BLaER1 treated with 17β-estradiol and CSF1 and Interleukin-3, amounts not matched to agents 10 nM and 100 nM (cell line): ENCODE results near the gene TUBGCP4.

ENCODE experiments used
- H3K27ac ChIP-seq, 11 experiments: shearing (Covaris generic); formaldehyde crosslinking; 2 replicates each; pipeline ENCODE4 v1.8.1; 2022
- H3K27me3 ChIP-seq, 11 experiments: shearing (Covaris generic); formaldehyde crosslinking; 2 replicates each; pipeline ENCODE4 v1.8.1; 2022
- H3K36me3 ChIP-seq, 11 experiments: shearing (Covaris generic); formaldehyde crosslinking; 2 replicates each; pipeline ENCODE4 v1.8.1; 2022
- H3K4me1 ChIP-seq, 10 experiments: shearing (Covaris generic); formaldehyde crosslinking; 2 replicates each; pipeline ENCODE4 v1.8.1; 2022
- H3K4me2 ChIP-seq, 11 experiments: shearing (Covaris generic); formaldehyde crosslinking; 2 replicates each; pipeline ENCODE4 v1.8.1; 2022
- H3K4me3 ChIP-seq, 10 experiments: shearing (Covaris generic); formaldehyde crosslinking; 2 replicates each; pipeline ENCODE4 v1.8.1; 2022
- H3K9ac ChIP-seq, 11 experiments: shearing (Covaris generic); formaldehyde crosslinking; 2 replicates each; pipeline ENCODE4 v1.8.1; 2022
- H3K9me3 ChIP-seq, 11 experiments: shearing (Covaris generic); formaldehyde crosslinking; replicated peaks in 1 of 11; 2 replicates each; pipeline ENCODE4 v1.8.1; 2022
- H4K20me1 ChIP-seq, 11 experiments: shearing (Covaris generic); formaldehyde crosslinking; 2 replicates each; pipeline ENCODE4 v1.8.1; 2022
- Cebpa-rat ChIP-seq, 11 experiments: shearing (Covaris generic); IDR thresholded peaks; 2 replicates each; pipeline ENCODE4 v1.8.1; 2022

The TUBGCP4 gene

GRCh38 chr15:43412096-43412495 lies 41.2 kb downstream of the TUBGCP4 start:
- Histone ChIP-seq H3K4me3 (no peak overlapping the region), H3K27me3 (no peaks in the 10 kb centered on the region), H4K20me1 (no peaks in the 10 kb centered on the region; a peak in 1 of 22 replicates), H3K9me3 (no peaks in the 10 kb centered on the region), H3K4me2 (no peak overlapping the region), H3K9ac (no peak overlapping the region), H3K27ac (no peak overlapping the region), H3K4me1 (no peaks in the 10 kb centered on the region), H3K36me3 (peaks cover 83 to 100% (median 99%) of the 10 kb centered on the region in 11 experiments)
- no peak for TF ChIP-seq Cebpa-rat (IDR thresholded peaks at IDR 0.05)

DNA sequence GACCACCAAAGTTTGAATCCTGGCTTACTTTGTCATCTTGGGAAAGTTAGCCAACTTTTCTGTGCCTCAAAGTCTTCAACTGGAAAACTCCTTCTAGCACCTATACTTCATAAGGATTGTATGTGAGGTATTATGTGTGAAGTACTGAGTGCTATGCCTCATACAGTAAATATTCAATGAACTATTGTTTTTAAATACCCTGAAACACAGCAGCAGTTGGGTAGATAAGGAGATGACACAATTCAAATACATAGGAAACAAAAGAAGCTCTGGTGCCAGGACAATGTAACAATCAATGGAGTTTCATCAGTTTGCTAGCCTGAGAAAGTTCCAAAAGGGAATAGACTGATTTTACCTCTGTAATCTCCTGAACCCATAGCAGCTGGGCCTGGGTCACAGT lies 43.3 kb downstream of the TUBGCP4 start:
- Histone ChIP-seq H3K27me3 (no peaks in the 10 kb centered on the region), H3K27ac (no peak overlapping the region), H3K4me2 (no peak overlapping the region), H3K9ac (no peak overlapping the region), H3K4me3 (no peak overlapping the region), H3K4me1 (no peaks in the 10 kb centered on the region), H3K9me3 (no peaks in the 10 kb centered on the region), H4K20me1 (no peaks in the 10 kb centered on the region), H3K36me3 (peaks cover 76 to 100% (median 99%) of the 10 kb centered on the region in 11 experiments)
- TF ChIP-seq Cebpa-rat (IDR thresholded peaks at IDR 0.05) = no peak

- TF ChIP-seq Cebpa-rat (IDR thresholded peaks at IDR 0.05) = no peak
- peak overlapping the region in 4 of 11 experiments; percentile 33 to 52 (median 42); a peak in 6 of 22 replicates for H3K4me2 ChIP-seq
- H3K27ac ChIP-seq = no peak overlapping the region
- H4K20me1 ChIP-seq = no peaks in the 10 kb centered on the region
- no peak overlapping the region; a peak in 2 of 22 replicates for H3K9ac ChIP-seq
- H3K36me3 ChIP-seq = peaks cover 85 to 100% (median 99%) of the 10 kb centered on the region in 11 experiments
- no peak overlapping the region for H3K4me3 ChIP-seq
- no peaks in the 10 kb centered on the region for H3K27me3 ChIP-seq
- no peaks in the 10 kb centered on the region for H3K9me3 ChIP-seq
- peaks cover 0 to 18% (median 12%) of the 10 kb centered on the region in 10 experiments; a peak in 12 of 20 replicates for H3K4me1 ChIP-seq
Observed at GRCh38 chr15:43420435-43420834, 49.5 kb downstream of the TUBGCP4 start.

DNA sequence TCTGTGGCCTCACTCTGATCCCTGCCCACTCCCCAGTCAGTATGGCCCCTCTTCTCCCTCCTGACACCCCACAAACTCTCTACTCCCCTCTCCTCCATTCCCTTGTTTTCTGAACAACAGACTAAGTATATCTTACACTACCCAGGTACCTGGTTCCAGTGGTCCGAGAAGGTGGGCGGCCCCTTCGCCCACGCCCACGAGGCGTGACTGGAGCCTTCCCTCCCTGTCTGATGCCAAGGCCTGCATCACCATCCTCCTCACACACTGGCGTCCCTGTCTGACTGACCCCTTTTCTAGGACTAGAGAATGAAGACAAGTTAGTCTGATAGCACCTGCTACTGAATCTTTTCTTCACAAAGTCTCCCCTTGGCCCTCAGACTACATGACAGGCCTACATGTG lies 50.0 kb downstream of the TUBGCP4 start:
- no peak overlapping the region; a peak in 1 of 22 replicates for H3K9ac ChIP-seq
- peaks cover 0 to 18% (median 12%) of the 10 kb centered on the region in 10 experiments; a peak in 12 of 20 replicates for H3K4me1 ChIP-seq
- peak overlapping the region in 5 of 11 experiments; percentile 7 to 52 (median 36); a peak in 6 of 22 replicates for H3K4me2 ChIP-seq
- H3K9me3 ChIP-seq = no peaks in the 10 kb centered on the region
- H4K20me1 ChIP-seq = no peaks in the 10 kb centered on the region
- no peak for TF ChIP-seq Cebpa-rat (IDR thresholded peaks at IDR 0.05)
- H3K27me3 ChIP-seq = no peaks in the 10 kb centered on the region
- H3K4me3 ChIP-seq = no peak overlapping the region
- H3K36me3 ChIP-seq = peaks cover 85 to 100% (median 99%) of the 10 kb centered on the region in 11 experiments
- no peak overlapping the region for H3K27ac ChIP-seq

DNA sequence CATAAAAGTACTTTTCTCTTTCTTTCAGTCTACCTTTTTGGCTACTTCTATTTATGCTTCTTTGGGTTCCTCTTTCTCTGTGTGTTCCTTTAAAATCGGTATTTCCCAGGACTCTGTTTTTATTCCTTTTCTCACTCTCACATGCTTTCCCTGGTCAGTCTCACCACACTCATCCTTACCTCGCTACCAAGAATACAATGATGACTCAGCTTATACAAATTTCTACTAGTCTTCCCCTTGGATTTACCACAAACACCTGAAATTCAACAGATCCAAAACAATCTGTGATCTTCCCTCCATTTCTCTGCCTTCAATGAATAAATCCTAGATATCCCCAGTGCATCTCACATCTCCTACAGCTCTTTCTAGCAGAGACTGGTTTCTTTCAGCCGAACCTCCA lies 52.9 kb downstream of the TUBGCP4 start:
- Histone ChIP-seq H3K27me3 (no peaks in the 10 kb centered on the region), H3K9me3 (no peaks in the 10 kb centered on the region), H3K4me2 (no peak overlapping the region), H3K27ac (no peak overlapping the region), H3K36me3 (peaks cover 90 to 98% (median 95%) of the 10 kb centered on the region in 11 experiments), H3K4me1 (peaks cover 0 to 18% (median 12%) of the 10 kb centered on the region in 10 experiments; a peak in 12 of 20 replicates), H3K4me3 (no peak overlapping the region), H4K20me1 (no peaks in the 10 kb centered on the region), H3K9ac (no peak overlapping the region)
- TF ChIP-seq Cebpa-rat (IDR thresholded peaks at IDR 0.05) = no peak

DNA sequence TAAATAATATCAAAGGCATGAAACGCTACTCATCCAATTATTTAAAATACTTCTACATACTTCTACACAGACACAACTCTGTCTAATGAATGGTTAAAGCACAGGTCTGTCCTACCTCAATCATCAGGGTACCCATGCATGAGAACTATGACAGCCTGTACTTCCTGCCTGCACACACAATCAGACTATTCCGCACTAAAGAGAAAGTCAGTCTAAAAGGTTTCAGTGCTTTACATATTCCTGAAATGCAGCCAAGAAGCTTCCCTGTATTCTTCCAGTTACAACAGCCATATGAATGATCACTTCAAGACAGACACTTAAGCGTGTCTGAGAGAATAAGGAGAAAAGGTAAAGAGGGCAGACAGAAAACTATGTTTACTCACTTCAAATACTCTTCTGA lies 58.8 kb downstream of the TUBGCP4 start:
- H4K20me1 ChIP-seq = no peaks in the 10 kb centered on the region
- no peak overlapping the region for H3K4me2 ChIP-seq
- no peak overlapping the region for H3K4me3 ChIP-seq
- no peaks in the 10 kb centered on the region for H3K9me3 ChIP-seq
- peaks cover 0 to 5% (median 1%) of the 10 kb centered on the region in 10 experiments; a peak in 4 of 20 replicates for H3K4me1 ChIP-seq
- H3K9ac ChIP-seq = no peak overlapping the region
- no peak overlapping the region for H3K27ac ChIP-seq
- no peak for TF ChIP-seq Cebpa-rat (IDR thresholded peaks at IDR 0.05)
- peaks cover 72 to 98% (median 85%) of the 10 kb centered on the region in 11 experiments for H3K36me3 ChIP-seq
- no peaks in the 10 kb centered on the region for H3K27me3 ChIP-seq

DNA sequence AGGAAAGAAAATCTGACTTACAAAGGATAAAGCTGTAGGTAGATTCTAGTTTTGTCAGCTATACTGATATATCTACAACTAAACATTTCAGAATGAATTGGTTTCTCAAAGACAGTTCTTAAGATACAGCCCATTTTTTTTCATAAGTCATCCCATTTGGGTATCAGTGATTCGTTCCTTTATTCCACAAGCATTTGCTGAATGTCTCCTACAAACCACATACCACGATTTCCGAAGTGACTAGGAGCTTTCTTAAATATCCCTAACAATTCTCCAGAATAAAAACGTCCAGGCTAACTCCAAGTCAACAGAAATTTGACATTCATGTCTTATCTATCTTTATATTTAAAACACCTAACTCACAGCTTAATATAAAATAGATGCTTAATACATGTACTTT lies 62.3 kb downstream of the TUBGCP4 start:
- TF ChIP-seq Cebpa-rat (IDR thresholded peaks at IDR 0.05) = no peak
- Histone ChIP-seq H3K36me3 (peaks cover 64 to 98% (median 81%) of the 10 kb centered on the region in 11 experiments), H3K4me3 (no peak overlapping the region), H3K27me3 (no peaks in the 10 kb centered on the region), H3K4me2 (no peak overlapping the region), H3K4me1 (peaks cover 0 to 7% (median 3%) of the 10 kb centered on the region in 10 experiments; a peak in 4 of 20 replicates), H4K20me1 (no peaks in the 10 kb centered on the region), H3K9ac (no peak overlapping the region), H3K9me3 (no peaks in the 10 kb centered on the region), H3K27ac (no peak overlapping the region)

GRCh38 chr15:43433661-43434303 lies 62.9 kb downstream of the TUBGCP4 start:
- Histone ChIP-seq H3K9ac (no peak overlapping the region), H3K27ac (no peak overlapping the region)

DNA sequence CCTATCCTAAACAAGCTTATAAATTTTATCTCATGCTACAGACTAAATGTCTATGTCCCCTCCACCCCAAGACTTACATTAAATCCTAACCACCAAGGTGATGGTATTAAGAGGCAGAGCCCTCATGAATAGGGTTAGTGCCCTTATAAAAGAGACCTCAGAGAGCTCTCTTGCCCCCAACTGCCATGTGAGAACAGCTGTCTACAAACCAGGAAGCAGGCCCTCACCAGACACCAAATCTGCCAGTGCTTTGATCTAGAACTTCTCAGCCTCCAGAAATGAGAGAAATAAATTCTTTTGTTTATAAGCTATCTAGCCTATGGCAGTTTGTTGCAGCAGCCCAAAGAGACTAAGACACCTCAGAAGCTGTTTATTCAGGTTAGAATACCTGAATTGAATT lies 63.5 kb downstream of the TUBGCP4 start:
- Histone ChIP-seq H3K36me3 (peaks cover 69 to 100% (median 87%) of the 10 kb centered on the region in 11 experiments), H3K4me3 (no peak overlapping the region)
- TF ChIP-seq Cebpa-rat (IDR thresholded peaks at IDR 0.05) = no peak

More at GRCh38 chr15:43433661-43434303, 62.9 kb downstream of the TUBGCP4 start:
- H3K4me3 ChIP-seq = no peak overlapping the region
- peaks cover 0 to 7% (median 3%) of the 10 kb centered on the region in 10 experiments; a peak in 4 of 20 replicates for H3K4me1 ChIP-seq
- no peak overlapping the region for H3K4me2 ChIP-seq
- no peaks in the 10 kb centered on the region for H4K20me1 ChIP-seq
- TF ChIP-seq Cebpa-rat (IDR thresholded peaks at IDR 0.05) = no peak
- peaks cover 66 to 100% (median 85%) of the 10 kb centered on the region in 11 experiments for H3K36me3 ChIP-seq
- H3K27me3 ChIP-seq = no peaks in the 10 kb centered on the region
- H3K9me3 ChIP-seq = no peaks in the 10 kb centered on the region

More for the DNA sequence above, 63.5 kb downstream of the TUBGCP4 start:
- Histone ChIP-seq H3K27ac (0 out of 22 replicates have a peak overlapping the region, but pooled peaks of 1 of the 11 experiments have one; percentile 19), H3K4me1 (peaks cover 0 to 7% (median 3%) of the 10 kb centered on the region in 10 experiments; a peak in 4 of 20 replicates), H3K9me3 (no peaks in the 10 kb centered on the region), H3K9ac (no peak overlapping the region), H3K27me3 (no peaks in the 10 kb centered on the region), H4K20me1 (no peaks in the 10 kb centered on the region), H3K4me2 (0 out of 22 replicates have a peak overlapping the region, but pooled peaks of 2 of the 11 experiments have one; percentile 5 to 13)
